GM23338 (cell line): ENCODE data around the gene FKRP. TPM values are rescaled to one million over a fixed set of nuclear protein-coding genes. Genes with fewer than 3 reads are reported as not detected.

Experiments
- ATAC-seq: fragments of 200-7000 bp; cut with Tn5 transposase; 3 replicates; pipeline ENCODE4 v1.9.1; 2020
- DNase-seq: peaks from one replicate; pipeline ENCODE4 v3.0.0-alpha.2; 2015; ENCODE audit warnings: low spot score
- H2AFZ ChIP-seq: fragments of 200-600 bp; sonication (generic); 2 replicates; pipeline ENCODE4 v1.8.0; 2016; ENCODE audit warnings: antibody characterized with exemption, mild to moderate bottlenecking, moderate library complexity
- H3F3A ChIP-seq: fragments of 200-600 bp; sonication (generic); replicated peaks from 2 replicates; pipeline ENCODE4 v1.8.0; 2017; ENCODE audit warnings: antibody characterized with exemption, mixed run types, low read depth
- H3K27ac ChIP-seq: fragments of 200-600 bp; sonication (generic); 2 replicates; pipeline ENCODE4 v1.6.1; 2016; ENCODE audit warnings: low read depth
- H3K27me3 ChIP-seq: fragments of 200-600 bp; sonication (generic); 2 replicates; pipeline ENCODE4 v1.8.0; 2016; ENCODE audit warnings: mild to moderate bottlenecking, mixed run types, moderate library complexity; ENCODE audit not compliant: insufficient read depth
- H3K36me3 ChIP-seq: fragments of 200-600 bp; sonication (generic); 2 replicates; pipeline ENCODE4 v1.8.0; 2016; ENCODE audit warnings: mild to moderate bottlenecking; ENCODE audit not compliant: insufficient read depth
- H3K4me1 ChIP-seq: fragments of 200-600 bp; sonication (generic); 2 replicates; pipeline ENCODE4 v1.8.0; 2016; ENCODE audit warnings: mild to moderate bottlenecking, moderate library complexity; ENCODE audit not compliant: insufficient read depth
- H3K4me2 ChIP-seq: fragments of 200-600 bp; sonication (generic); 2 replicates; pipeline ENCODE4 v1.7.1; 2017; ENCODE audit warnings: mixed run types
- H3K4me3 ChIP-seq: fragments of 200-600 bp; sonication (generic); 2 replicates; pipeline ENCODE4 v1.6.1; 2016; ENCODE audit warnings: mixed run types
- H3K79me2 ChIP-seq: fragments of 200-600 bp; sonication (generic); replicated peaks from 2 replicates; pipeline ENCODE4 v1.8.0; 2017; ENCODE audit warnings: mild to moderate bottlenecking; ENCODE audit not compliant: insufficient read depth
- H3K9me2 ChIP-seq: fragments of 200-600 bp; sonication (generic); 2 replicates; pipeline ENCODE4 v1.8.0; 2017; ENCODE audit not compliant: insufficient read depth
- H4K20me1 ChIP-seq: fragments of 200-600 bp; sonication (generic); replicated peaks from 2 replicates; pipeline ENCODE4 v1.8.0; 2017; ENCODE audit warnings: mild to moderate bottlenecking; ENCODE audit not compliant: insufficient read depth
- H3K27ac Mint-ChIP-seq: 2 replicates; pipeline ENCODE4 v1.8.0; 2020; ENCODE audit warnings: inconsistent platforms, mild to moderate bottlenecking, moderate library complexity, mixed read lengths
- H3K27me3 Mint-ChIP-seq: 3 replicates; pipeline ENCODE4 v1.8.0; 2022; ENCODE audit warnings: low read depth, mild to moderate bottlenecking, moderate library complexity, mixed read lengths, inconsistent platforms; ENCODE audit not compliant: insufficient read depth, poor library complexity
- H3K36me3 Mint-ChIP-seq: 3 replicates; pipeline ENCODE4 v1.8.0; 2021; ENCODE audit warnings: low read depth, mild to moderate bottlenecking, inconsistent platforms, moderate library complexity, mixed read lengths
- H3K4me1 Mint-ChIP-seq: 3 replicates; pipeline ENCODE4 v1.8.0; 2020; ENCODE audit warnings: mild to moderate bottlenecking, inconsistent platforms, mixed read lengths
- H3K4me3 Mint-ChIP-seq: 3 replicates; pipeline ENCODE4 v1.8.0; 2021; ENCODE audit warnings: moderate library complexity, mild to moderate bottlenecking, inconsistent platforms, mixed read lengths
- H3K9me3 Mint-ChIP-seq: 3 replicates; pipeline ENCODE4 v1.8.0; 2020; ENCODE audit warnings: moderate library complexity, mild to moderate bottlenecking, inconsistent platforms, mixed read lengths
- CREB1 ChIP-seq: fragments of 250-450 bp; sonication (Bioruptor Pico); IDR thresholded peaks from 2 replicates; pipeline ENCODE4 v1.5.0; 2020; ENCODE audit warnings: low read depth, mild to moderate bottlenecking, moderate library complexity
- CTCF ChIP-seq, 2 experiments: fragments of 200-600 bp in 1 of 2; sonication (generic) in 1 of 2; conservative IDR thresholded peaks; 2 replicates each; pipeline versions ENCODE4 v1.5.1 to v1.6.1; 2016 to 2017; ENCODE audit warnings: antibody characterized with exemption in 2 of 2, low read depth in 2 of 2, mild to moderate bottlenecking in 2 of 2, moderate library complexity in 1 of 2
- ETS1 ChIP-seq: IDR thresholded peaks from 2 replicates; pipeline ENCODE4 v1.6.1; 2016; ENCODE audit warnings: antibody characterized with exemption
- EZH2 ChIP-seq: fragments of 200-600 bp; sonication (generic); IDR thresholded peaks from one replicate; pipeline ENCODE4 v1.8.0; 2017; ENCODE audit warnings: antibody characterized with exemption, mild to moderate bottlenecking, low read depth; ENCODE audit not compliant: unreplicated experiment
- EZH2phosphoT487 ChIP-seq: fragments of 200-600 bp; sonication (generic); IDR thresholded peaks from one replicate; pipeline ENCODE4 v1.8.1; 2018; ENCODE audit warnings: antibody characterized with exemption; ENCODE audit not compliant: unreplicated experiment
- JUNB ChIP-seq: IDR thresholded peaks from one replicate; pipeline ENCODE4 v1.6.1; 2016; ENCODE audit warnings: antibody characterized with exemption; ENCODE audit not compliant: unreplicated experiment
- NANOG ChIP-seq: IDR thresholded peaks from 2 replicates; pipeline ENCODE4 v1.6.1; 2016; ENCODE audit warnings: antibody characterized with exemption, borderline replicate concordance
- POLR2AphosphoS5 ChIP-seq: IDR thresholded peaks from 2 replicates; pipeline ENCODE4 v1.6.1; 2016; ENCODE audit warnings: antibody characterized with exemption, low read depth
- REST ChIP-seq: IDR thresholded peaks from one replicate; pipeline ENCODE4 v1.6.1; 2018; ENCODE audit warnings: antibody characterized with exemption; ENCODE audit not compliant: unreplicated experiment
- STAT1 ChIP-seq: IDR thresholded peaks from one replicate; pipeline ENCODE4 v1.6.1; 2016; ENCODE audit warnings: antibody characterized with exemption; ENCODE audit not compliant: unreplicated experiment
- ZNF114 ChIP-seq: fragments of 250-450 bp; sonication (Bioruptor Pico); IDR thresholded peaks from 2 replicates; pipeline ENCODE4 v1.5.0; 2020; ENCODE audit warnings: mild to moderate bottlenecking, moderate library complexity
- ZNF331 ChIP-seq: fragments of 250-450 bp; sonication (Bioruptor Pico); IDR thresholded peaks from 2 replicates; pipeline ENCODE4 v1.5.0; 2020; ENCODE audit warnings: low read depth, mild to moderate bottlenecking, moderate library complexity
- ZNF462 ChIP-seq: fragments of 250-450 bp; sonication (Bioruptor Pico); IDR thresholded peaks from 2 replicates; pipeline ENCODE4 v1.5.0; 2020; ENCODE audit warnings: mild to moderate bottlenecking, moderate library complexity
- polyA plus RNA-seq: library from polyadenylated mRNA; unstranded; fragments of >200 nt; fragmentation: Nextera tagmentation; extraction: Ambion mirVana; gene quantifications from 2 replicates; pipeline ENCODE4 v1.2.1, GENCODE V29; 2016
- total RNA-seq: library from RNA; depleted of rRNA; stranded (reverse); fragments of >200 nt; shearing (Covaris generic); gene quantifications from 2 replicates; pipeline ENCODE4 v1.2.3, GENCODE V29; 2014

Gene FKRP
- total and polyA plus RNA-seq, 2 experiments from 2014 or later = 11.5 to 31.9 TPM

GRCh38 chr19:46727757-46728156 is 18.1 kb upstream of the FKRP start:
- H3K4me1 ChIP-seq = no peaks in the 10 kb centered on the region
- H3K36me3 ChIP-seq = peaks cover 15% of the 10 kb centered on the region; the same call in 1 of the 2 replicates
- peaks cover 81% of the 10 kb centered on the region for H3K36me3 Mint-ChIP-seq
- peaks cover 3% of the 10 kb centered on the region; the same call in 1 of the 3 replicates for H3K9me3 Mint-ChIP-seq
- H3K27ac ChIP-seq = no peak overlapping the region
- H3F3A ChIP-seq = peaks cover 3% of the 10 kb centered on the region; the same call in 1 of the 2 replicates
- peak overlapping the region; percentile 44; the same call in 1 of the 2 replicates for H3K27ac Mint-ChIP-seq
- H3K27me3 Mint-ChIP-seq = peaks cover 12% of the 10 kb centered on the region
- no peak overlapping the region for H3K4me3 Mint-ChIP-seq
- H3K9me2 ChIP-seq = no peaks in the 10 kb centered on the region
- ATAC-seq (no peak), DNase-seq (no peak)
- no peak overlapping the region for H3K4me3 ChIP-seq
- TF ChIP-seq ETS1 (no peak), ZNF114 (CRISPR knock-in tag) (no peak), ZNF331 (CRISPR knock-in tag) (no peak), NANOG (no peak), STAT1 (no peak), EZH2phosphoT487 (no peak), JUNB (no peak), POLR2AphosphoS5 (no peak), ZNF462 (CRISPR knock-in tag) (no peak), CTCF (conservative IDR thresholded peaks at IDR 0.05; ENCODE audit: low read depth in 2 of 2) (no peak), CREB1 (CRISPR knock-in tag) (no peak), REST (no peak), EZH2 (no peak)
- H3K27me3 ChIP-seq = no peaks in the 10 kb centered on the region
- peaks cover 9% of the 10 kb centered on the region; the same call in 1 of the 2 replicates for H3K79me2 ChIP-seq
- H4K20me1 ChIP-seq = peaks cover 17% of the 10 kb centered on the region
- no peak overlapping the region for H2AFZ ChIP-seq
- H3K4me1 Mint-ChIP-seq = peaks cover 21% of the 10 kb centered on the region
- no peak overlapping the region for H3K4me2 ChIP-seq
